Ovary (tissue), 3 donors: ENCODE data around the gene TOP3B.

Experiments used
- POLR2A ChIP-seq: fragments of 450-650 bp; IDR thresholded peaks from one replicate; pipeline ENCODE4 v1.6.1; 2017; ENCODE audit warnings: antibody characterized with exemption, mild to moderate bottlenecking, moderate library complexity
- TF ChIP-seq, protein P1 (sequence below), 3 donors: fragments of 450-650 bp in 2 of 3; fragments of 200-600 bp in 1 of 3; IDR thresholded peaks; one replicate each; pipeline versions ENCODE4 v1.5.1 to v1.8.0; 2016 to 2022; ENCODE audit warnings: antibody characterized with exemption in 3 of 3, mild to moderate bottlenecking in 1 of 3
- donor health status: DM: no; HTN: no; CAD: no.

- TF ChIP-seq, protein P1, sequence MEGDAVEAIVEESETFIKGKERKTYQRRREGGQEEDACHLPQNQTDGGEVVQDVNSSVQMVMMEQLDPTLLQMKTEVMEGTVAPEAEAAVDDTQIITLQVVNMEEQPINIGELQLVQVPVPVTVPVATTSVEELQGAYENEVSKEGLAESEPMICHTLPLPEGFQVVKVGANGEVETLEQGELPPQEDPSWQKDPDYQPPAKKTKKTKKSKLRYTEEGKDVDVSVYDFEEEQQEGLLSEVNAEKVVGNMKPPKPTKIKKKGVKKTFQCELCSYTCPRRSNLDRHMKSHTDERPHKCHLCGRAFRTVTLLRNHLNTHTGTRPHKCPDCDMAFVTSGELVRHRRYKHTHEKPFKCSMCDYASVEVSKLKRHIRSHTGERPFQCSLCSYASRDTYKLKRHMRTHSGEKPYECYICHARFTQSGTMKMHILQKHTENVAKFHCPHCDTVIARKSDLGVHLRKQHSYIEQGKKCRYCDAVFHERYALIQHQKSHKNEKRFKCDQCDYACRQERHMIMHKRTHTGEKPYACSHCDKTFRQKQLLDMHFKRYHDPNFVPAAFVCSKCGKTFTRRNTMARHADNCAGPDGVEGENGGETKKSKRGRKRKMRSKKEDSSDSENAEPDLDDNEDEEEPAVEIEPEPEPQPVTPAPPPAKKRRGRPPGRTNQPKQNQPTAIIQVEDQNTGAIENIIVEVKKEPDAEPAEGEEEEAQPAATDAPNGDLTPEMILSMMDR (IDR thresholded peaks at IDR 0.05) = no peak
- no peak for TF ChIP-seq POLR2A
These were observed 15.7 kb downstream of the TOP3B start for GRCh38 chr22:21966643-21967516.
